Measurements from ENCODE around the gene MORN3.

The MORN3 gene

GRCh38 chr12:121602766-121603165 is 66.7 kb downstream of the MORN3 start:
- no peak for DNase-seq (ENCODE audit: low read depth)

DNA sequence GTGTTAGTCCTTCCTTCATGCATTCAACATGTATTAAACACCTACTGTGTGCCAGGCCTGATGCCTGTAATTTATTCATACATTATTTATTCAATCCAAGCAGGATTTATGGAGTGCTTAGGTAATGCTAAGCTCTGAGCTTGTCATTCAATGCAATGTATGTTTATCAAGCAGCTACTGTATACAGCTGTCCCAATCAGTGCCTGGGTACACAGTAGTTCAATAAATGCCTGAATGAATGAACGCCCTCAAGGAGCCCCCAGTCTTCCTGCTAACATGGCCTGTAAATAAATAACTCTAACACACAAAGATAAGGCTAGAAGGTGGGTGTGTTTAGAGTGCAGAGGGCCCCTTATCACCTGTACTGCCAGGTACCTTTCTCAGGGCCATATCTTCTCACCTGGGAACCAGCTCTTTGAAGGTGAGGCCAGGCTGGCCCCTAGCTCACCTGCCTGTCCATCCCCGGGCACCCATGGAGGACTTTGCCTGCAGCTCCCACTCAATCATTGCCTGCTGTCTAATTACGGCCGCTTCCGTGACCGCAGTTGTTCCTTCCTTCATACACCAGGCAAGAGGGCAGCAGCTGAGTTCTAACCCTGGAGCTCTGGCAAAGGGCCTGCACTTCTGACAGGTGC is 68.6 kb downstream of the MORN3 start:
- no peak for DNase-seq (ENCODE audit: low read depth)

Data from stimulated activated CD4-positive, alpha-beta T cell treated with anti-CD3 and anti-CD28 coated beads, Interleukin-2, amount 100 ng/mL, for 4 hours (primary cell).